ENCODE measurements around the gene CBX8.

DNA sequence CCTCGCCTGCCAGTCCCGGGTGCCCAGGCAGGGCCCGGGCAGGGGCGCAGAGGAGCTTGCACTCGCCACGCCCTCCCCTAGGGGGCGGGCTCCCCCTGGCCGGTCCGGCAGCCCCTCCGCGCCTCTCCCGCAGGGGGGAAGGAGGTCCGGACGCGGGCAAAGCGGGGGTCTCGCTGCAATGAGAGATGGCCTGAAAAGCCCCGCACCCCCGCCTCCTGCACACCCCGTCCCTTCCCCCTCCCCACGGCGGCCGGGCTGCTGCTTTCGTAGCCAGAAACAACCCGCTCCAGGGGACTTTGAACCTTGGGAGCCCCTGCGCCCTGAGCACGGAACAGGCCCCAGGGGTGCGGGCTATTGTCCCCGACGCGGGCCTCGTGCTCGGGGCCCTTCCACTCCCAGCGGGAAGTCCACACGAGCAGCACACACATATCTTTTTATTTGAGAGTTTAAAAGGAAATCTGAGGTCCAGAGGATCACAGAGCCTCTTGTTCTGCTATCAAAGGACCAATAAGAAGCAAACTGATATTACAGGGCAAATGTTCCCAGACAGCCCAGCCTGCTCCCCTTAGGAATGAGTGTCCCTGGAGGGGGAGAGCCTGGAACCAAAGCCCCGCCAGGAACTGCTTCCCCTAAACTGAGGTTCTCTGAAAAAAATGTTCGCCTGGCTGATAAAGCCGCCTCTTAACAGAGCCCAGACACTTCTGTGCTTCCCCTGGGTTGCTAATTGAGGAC, 48.2 kb upstream of the CBX8 start:
- TF ChIP-seq, protein P1, sequence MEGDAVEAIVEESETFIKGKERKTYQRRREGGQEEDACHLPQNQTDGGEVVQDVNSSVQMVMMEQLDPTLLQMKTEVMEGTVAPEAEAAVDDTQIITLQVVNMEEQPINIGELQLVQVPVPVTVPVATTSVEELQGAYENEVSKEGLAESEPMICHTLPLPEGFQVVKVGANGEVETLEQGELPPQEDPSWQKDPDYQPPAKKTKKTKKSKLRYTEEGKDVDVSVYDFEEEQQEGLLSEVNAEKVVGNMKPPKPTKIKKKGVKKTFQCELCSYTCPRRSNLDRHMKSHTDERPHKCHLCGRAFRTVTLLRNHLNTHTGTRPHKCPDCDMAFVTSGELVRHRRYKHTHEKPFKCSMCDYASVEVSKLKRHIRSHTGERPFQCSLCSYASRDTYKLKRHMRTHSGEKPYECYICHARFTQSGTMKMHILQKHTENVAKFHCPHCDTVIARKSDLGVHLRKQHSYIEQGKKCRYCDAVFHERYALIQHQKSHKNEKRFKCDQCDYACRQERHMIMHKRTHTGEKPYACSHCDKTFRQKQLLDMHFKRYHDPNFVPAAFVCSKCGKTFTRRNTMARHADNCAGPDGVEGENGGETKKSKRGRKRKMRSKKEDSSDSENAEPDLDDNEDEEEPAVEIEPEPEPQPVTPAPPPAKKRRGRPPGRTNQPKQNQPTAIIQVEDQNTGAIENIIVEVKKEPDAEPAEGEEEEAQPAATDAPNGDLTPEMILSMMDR (IDR thresholded peaks at IDR 0.05; ENCODE audit: extremely low read depth in 1 of 2, insufficient read depth in 1 of 2, low read depth in 1 of 2, low read length in 2 of 2) = peak; percentile 56 to 88
- TF ChIP-seq, protein P2, sequence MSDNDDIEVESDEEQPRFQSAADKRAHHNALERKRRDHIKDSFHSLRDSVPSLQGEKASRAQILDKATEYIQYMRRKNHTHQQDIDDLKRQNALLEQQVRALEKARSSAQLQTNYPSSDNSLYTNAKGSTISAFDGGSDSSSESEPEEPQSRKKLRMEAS (IDR thresholded peaks at IDR 0.05; ENCODE audit: insufficient read depth, insufficient read length) = no peak
- no peak for TF ChIP-seq EZH2 (IDR thresholded peaks at IDR 0.05; ENCODE audit: borderline replicate concordance, low read depth, low read length, severe bottlenecking)
- no peak for TF ChIP-seq POLR2A (IDR thresholded peaks at IDR 0.05; ENCODE audit: low read depth, low read length)
- no peak for TF ChIP-seq MYC (IDR thresholded peaks at IDR 0.05; ENCODE audit: low read depth, low read length)
- no peak for TF ChIP-seq POLR2AphosphoS5 (IDR thresholded peaks at IDR 0.05; ENCODE audit: insufficient read depth, low read depth, low read length)
- no peak for TF ChIP-seq FOS (IDR thresholded peaks at IDR 0.05; ENCODE audit: borderline replicate concordance, insufficient read depth, low read length)
